NCI-H128 (cell line): ENCODE measurements around the gene SNAPC1.
"Not testable (repeated sequence)": the region's sequence is repeated elsewhere in the genome, so short reads cannot be mapped to it uniquely, and the experiment has no call there.

Experiments used
- DNase-seq: peaks from one replicate; lab custom pipeline; 2025; ENCODE audit not compliant: unreplicated experiment; lab: John Stamatoyannopoulos, UW

SNAPC1 gene, protein sequence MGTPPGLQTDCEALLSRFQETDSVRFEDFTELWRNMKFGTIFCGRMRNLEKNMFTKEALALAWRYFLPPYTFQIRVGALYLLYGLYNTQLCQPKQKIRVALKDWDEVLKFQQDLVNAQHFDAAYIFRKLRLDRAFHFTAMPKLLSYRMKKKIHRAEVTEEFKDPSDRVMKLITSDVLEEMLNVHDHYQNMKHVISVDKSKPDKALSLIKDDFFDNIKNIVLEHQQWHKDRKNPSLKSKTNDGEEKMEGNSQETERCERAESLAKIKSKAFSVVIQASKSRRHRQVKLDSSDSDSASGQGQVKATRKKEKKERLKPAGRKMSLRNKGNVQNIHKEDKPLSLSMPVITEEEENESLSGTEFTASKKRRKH

DNA sequence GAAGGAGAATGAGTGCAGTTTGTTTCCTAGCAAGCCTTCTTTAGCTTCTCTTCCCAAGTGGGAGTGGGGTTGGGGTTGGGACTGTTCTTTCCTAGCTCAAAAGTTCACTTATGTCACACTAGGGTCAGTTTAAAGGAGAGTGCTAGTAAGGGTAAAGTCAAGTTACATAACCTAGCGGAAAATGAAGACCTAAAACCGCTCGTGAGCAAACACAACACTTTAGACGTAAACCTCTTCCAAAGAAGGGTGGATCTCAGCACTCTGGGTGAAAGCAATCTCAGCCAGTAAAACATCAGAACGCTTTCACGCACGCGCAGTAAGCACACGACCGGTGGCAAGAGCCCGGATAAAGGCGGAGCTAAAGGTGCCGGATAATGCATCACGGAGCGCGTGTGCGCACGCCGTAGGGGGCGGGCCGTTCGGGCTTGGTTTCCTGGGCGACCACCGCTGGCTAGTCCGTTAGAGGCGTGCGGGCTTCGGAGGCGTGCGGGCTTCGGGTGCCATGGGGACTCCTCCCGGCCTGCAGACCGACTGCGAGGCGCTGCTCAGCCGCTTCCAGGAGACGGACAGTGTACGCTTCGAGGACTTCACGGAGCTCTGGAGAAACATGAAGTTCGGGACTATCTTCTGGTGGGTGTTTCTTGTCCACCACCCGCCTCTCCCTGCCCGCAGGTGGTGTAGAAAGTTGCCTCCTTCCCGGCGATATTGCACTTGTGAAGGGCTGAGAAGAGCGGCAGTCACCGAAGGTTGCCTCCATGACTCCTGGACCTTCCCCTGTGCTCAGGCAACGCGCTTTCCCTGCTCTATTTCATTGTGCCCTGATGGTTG is at the start of gene SNAPC1:
Gene SNAPC1 (plus strand): TSS at position 462 of the 828 bp plus-strand sequence. CDS start 41 bp downstream, at position 503.
- peak; percentile 99 for DNase-seq

DNA sequence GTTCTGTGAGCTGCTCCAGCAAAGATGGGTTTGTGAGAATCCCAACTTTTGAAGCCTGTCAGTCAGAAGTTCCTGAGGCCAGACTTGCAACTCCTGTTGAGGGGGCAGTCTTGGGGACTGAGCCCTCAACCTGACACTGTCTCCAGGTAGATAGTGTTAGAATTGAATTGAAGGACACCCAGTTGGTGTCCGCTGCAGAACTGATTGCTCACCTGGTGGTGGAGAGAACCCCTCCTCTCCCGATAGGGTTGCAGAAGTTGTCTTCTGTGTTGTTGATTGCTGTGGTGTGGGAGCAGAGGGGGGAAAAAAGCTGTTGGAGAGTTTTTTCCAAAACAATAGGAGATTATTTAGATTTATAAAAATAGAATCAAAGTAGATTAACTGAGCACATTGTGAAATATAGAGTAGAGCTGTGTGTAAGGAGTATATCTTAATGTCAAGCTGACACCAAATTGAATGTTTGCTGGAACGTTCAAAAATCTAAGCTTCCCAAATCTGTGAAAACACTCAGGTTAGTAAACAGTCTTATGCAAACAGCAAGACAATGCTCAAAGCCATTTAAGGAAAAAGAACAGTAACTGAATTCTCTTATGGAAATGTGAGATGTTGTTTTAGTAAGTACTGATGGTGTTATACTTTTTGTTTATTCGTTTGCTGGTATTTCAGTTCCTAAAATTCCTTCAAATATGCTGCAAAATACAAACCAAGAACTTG is 48.3 kb upstream of the SNAPC1 start:
- DNase-seq: no peak

DNA sequence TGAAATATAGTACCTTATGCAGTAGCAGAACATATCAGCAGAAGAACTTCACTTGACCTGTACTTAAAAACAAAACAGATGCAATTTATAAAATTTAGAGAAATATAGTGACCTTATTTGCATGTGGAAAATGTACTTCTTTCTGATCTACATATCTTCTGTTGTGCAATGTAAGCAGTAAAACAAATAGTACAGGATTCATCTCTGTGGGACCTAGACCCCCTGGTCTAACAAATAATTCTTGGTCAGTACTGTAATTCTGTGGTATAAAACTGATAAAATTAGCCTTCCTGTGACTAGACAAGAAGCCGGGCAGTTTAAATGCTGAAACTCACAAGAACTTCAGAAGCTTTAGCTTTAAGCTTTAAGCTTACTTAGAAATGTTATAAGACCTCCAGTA is 45.3 kb upstream of the SNAPC1 start:
- DNase-seq: no peak

DNA sequence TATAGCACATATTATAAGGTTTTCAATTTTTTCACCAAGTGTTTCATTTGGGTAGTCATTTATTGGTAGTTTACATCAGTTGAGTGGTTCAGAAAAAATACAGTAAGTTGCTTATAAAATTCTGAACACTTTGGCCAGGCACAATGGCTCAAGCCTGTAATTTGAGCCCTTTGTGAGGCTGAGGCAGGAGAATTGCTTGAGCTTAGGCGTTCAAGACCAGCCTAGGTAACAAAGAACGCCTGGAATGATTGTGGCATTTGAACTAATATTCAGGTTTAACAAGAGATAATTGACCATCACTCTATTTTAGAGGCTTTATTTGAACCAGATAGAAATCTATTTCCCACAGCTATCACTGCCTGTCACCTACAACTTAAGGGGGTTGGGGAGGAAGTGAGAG is 44.2 kb upstream of the SNAPC1 start:
- no peak for DNase-seq

DNA sequence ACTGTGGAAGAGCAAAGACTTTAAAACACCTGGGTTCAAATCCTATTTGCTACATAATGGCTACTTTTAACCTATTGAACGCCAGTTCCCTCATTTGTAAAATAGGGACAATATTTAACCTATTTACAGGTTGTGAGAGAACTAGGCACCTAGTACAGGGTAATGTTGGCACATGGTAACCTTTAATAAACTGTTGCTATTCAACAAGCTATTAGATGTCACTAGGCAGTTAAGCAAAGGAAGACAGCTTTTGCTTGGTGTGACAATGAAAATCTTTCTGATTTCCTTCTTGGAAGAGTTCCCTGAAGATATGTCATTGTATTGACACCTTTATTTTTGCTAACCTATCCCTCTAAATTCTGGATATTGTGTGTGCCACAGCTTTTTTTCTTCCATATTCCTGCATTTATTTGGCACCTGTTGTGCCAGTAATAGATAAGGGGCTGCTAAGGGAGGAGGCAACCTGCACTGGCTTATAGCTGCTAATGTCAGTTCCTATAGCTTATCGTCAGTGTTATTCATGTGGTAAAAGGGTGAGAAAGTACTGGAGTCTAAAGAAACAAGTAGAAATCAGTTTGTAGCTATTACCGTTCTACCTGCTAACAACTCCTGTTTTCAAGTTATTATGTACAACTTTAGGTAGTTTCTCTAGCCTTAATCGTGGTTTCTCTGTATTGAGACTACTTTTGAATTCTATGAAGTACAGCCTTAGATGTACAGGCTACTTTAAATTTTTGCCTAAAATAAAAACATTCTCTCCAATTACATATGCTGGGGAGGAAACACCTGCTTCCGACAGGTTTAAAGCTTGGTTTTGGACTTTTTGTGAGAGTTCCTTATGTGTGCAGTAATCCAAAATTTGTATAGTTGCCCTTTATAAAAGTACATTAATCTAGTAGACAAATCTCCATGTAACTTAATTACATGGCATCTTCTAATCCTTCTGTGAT is 42.6 kb upstream of the SNAPC1 start:
- no peak for DNase-seq

DNA sequence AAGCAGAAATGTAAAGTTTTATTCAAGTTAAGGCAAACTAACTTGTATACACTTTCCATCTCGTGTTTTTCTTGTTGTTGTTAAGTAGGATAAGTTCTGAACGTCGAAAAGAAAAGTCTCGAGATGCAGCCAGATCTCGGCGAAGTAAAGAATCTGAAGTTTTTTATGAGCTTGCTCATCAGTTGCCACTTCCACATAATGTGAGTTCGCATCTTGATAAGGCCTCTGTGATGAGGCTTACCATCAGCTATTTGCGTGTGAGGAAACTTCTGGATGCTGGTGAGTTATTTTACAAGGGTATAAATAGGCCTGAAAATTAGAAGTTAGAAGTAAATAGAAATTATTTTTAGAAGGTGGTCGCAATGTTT is 41.9 kb upstream of the SNAPC1 start:
- DNase-seq: no peak

DNA sequence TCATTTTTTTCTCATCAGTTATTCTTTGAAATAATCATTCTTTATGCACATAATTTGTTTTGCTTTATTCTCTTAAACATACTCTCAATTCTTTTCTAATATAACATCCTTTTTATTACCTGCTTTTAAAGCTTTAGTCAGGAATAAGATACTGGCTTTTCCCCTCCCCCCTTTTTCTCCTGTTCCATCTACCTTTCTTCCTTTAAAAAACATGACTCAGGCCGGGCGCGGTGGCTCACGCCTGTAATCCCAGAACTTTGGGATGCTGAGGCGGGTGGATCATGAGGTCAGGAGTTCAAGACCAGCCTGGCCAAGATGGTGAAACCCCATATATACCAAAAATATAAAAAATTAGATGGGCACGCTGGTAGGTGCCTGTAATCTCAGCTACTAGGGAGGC is 41.5 kb upstream of the SNAPC1 start:
- no peak for DNase-seq

DNA sequence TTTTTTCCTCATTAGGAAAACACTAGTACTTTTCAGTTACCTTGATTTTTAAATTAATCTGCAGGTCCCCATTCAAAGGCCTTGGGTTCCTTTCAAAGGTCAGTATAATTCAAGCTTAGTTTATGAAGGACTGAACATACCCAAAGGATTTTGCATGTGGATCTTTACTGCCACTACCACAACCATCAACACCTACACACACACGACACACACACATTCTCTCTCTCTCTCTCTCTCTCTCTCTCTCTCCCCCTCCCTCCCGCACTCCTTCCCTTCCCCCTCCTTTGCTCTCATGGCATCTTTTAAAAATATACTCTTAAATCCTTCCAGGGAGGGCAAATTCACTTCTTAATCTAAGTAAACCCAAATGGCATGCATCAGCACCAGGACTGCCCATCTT is 38.1 kb upstream of the SNAPC1 start:
- DNase-seq: no peak

DNA sequence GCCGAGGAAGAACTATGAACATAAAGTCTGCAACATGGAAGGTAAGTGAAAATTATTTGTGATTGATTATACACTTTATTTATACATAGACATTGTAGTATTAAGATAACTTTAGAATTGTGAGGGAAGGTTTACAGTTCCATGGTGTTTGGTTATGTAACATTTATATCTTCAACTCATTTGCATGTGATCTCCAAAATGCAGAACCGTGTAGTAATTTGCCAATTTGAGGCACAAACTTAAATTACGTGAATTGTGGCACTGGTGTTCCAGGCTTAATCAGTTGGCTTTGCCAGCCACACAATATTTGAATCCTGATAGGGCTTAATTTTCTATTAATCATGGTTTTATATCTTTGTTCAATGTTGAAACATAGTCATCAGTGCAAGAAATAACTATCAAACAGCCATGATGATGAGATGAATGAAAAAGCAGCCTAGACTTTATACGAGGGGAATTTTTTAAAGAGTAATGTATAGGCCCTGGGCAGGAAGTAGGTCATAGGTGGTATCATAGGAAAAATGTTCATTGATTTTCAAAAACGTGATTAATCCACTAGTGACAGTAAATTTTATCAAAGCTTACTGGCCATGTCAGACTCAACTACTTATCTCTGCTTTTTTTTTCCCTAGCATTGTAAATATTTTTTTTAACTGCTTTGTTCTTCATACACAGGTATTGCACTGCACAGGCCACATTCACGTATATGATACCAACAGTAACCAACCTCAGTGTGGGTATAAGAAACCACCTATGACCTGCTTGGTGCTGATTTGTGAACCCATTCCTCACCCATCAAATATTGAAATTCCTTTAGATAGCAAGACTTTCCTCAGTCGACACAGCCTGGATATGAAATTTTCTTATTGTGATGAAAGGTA is 35.2 kb upstream of the SNAPC1 start:
- DNase-seq: no peak

DNA sequence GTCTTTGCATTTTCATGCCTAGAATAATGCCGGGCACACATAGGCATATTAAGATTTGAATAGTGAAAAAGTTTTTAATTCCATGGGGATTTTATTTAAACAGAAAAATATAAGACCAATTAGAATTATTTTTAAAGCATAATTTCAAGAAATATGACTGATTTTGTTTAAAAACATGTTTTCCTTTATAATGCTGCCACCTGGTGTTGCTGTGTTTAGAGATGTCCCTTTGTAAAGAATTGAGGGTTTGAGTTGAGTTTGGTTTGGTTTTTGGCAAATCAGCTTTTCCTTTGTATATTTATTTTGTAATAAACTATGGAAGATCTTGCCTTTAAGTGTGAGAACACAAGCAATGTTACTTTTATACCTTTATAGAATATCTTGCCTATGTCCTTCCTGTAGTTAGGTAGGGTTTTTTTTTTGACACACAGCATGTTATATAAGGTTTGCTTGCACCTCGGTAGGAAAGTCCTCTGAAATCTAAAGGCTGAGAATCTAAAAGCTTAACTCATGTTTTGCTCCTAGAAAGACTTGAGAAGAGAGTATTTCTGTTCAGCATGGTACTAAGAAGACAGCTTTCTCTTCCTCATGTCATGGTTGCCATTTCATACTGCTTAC is 31.4 kb upstream of the SNAPC1 start:
- no peak for DNase-seq

DNA sequence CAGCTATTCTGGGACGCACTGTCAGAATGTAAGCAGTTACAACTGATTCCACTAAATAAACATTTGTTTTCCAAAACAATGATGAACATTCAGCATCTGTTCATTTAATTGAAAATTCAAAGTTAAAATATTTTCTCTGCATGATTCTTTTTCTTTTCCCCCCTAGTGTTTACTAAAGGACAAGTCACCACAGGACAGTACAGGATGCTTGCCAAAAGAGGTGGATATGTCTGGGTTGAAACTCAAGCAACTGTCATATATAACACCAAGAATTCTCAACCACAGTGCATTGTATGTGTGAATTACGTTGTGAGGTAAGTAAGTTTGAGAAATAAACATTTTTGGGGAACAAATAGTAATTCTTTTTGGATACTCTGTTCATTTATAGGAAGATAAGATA is 28.2 kb upstream of the SNAPC1 start:
- no peak for DNase-seq

DNA sequence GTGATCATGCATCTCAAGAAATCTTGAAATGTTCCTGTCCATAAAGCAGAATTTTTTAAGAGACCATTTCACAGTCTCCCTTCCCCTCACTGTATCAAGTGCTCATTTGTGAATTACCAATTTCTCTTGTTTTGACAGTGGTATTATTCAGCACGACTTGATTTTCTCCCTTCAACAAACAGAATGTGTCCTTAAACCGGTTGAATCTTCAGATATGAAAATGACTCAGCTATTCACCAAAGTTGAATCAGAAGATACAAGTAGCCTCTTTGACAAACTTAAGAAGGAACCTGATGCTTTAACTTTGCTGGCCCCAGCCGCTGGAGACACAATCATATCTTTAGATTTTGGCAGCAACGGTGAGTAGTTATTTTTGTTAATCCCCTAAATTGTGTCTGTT is 25.5 kb upstream of the SNAPC1 start:
- no peak for DNase-seq

DNA sequence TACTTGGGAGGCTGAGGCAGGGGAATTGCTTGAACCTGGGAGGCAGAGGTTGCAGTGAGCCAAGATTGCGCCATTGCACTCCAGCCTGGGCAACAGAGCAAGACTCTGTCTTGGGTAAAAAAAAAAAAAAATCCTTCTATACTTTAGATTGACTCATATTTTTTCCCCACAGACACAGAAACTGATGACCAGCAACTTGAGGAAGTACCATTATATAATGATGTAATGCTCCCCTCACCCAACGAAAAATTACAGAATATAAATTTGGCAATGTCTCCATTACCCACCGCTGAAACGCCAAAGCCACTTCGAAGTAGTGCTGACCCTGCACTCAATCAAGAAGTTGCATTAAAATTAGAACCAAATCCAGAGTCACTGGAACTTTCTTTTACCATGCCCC is 24.3 kb upstream of the SNAPC1 start:
- no peak for DNase-seq

DNA sequence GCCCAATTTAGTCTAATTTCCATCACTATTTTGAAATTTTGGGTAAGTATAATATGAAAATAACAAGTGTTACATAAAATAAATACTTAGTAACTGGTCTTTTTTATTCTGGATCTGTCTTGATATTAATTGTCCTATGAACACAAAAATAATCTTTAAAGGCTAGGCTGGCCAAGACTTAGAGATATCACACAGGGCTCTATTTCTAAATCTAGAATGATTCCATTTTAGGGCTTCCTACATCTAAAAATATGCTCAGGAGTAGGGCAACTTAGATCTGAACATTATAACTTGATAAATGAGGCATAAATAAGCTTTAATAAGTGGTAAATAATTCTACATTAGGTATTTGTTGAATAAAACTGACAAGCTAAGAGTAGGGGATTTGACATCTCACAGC is 23.1 kb upstream of the SNAPC1 start:
- DNase-seq: no peak

DNA sequence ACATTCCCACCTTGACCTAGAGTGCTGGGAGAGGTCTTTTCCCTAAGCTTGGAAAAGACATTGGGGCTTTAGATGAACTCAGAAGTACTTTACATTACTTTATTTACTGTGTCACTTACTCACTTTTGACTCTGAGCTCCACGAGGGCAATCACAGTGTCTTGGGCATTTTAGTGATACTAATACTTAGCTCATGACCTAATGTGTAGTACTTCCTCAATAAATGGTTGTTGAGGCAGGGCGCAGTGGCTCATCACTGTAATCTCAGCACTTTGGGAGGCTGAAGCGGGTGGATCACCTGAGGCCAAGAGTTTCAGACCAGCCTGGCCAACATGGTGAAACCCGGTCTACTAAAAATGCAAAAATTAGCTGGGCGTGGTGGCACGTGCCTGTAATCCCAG is 19.8 kb upstream of the SNAPC1 start:
- DNase-seq: no peak

DNA sequence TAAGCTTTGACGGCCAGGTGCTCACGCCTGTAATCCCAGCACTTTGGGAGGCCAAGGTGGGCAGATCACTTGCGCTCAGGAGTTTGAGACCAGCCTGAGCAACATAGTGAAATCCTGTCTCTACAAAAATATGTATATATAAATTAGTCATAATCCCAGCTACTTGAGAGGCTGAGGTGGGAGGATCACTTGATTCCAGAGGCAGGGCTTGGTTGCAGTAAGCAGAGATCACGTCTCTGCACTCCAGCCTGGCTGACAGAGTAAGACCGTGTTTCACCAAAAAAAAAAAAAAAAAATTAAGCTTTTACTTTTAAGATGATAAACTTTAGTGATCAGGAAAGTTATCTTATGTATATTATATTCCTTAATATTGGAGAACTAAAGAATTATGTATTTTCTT is 18.0 kb upstream of the SNAPC1 start:
- no peak for DNase-seq

DNA sequence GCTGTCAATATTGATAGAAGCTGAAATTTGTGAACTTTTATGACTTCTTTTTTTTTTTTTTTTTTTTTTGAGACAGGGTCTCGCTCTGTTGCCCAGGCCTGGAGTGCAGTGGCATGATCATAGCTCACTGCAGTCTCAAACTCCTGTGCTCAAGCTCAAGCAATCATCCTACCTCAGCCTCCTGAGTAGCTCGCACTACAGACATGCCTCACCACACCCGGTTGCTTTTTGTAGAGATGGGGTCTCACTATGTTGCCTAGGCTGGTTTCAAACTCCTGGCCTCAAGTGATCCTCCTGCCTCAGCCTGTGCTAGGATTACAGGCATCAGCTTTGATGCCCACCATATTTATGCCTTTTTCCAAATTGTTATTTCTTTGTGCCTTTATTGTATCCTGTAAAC is 15.9 kb upstream of the SNAPC1 start:
- DNase-seq: not testable (repeated sequence)

DNA sequence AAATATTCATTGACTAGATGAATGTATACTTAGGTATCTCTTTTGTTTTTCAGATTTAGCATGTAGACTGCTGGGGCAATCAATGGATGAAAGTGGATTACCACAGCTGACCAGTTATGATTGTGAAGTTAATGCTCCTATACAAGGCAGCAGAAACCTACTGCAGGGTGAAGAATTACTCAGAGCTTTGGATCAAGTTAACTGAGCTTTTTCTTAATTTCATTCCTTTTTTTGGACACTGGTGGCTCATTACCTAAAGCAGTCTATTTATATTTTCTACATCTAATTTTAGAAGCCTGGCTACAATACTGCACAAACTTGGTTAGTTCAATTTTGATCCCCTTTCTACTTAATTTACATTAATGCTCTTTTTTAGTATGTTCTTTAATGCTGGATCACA is 15.3 kb upstream of the SNAPC1 start:
- no peak for DNase-seq

DNA sequence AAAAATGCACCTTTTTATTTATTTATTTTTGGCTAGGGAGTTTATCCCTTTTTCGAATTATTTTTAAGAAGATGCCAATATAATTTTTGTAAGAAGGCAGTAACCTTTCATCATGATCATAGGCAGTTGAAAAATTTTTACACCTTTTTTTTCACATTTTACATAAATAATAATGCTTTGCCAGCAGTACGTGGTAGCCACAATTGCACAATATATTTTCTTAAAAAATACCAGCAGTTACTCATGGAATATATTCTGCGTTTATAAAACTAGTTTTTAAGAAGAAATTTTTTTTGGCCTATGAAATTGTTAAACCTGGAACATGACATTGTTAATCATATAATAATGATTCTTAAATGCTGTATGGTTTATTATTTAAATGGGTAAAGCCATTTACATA is 14.9 kb upstream of the SNAPC1 start:
- DNase-seq: no peak
